Calu3 (cell line): ENCODE measurements around the gene ARL3. TPM values are rescaled to one million over a fixed set of nuclear protein-coding genes. Genes with fewer than 3 reads are reported as not detected.

Experiments used
- BruUV-seq: library from RNA; stranded (reverse); fragments of 400-500 nt; replicated peaks from 2 replicates; lab custom pipeline; 2021; lab: Mats Ljungman, UMichigan
- CTCF ChIA-PET: fragments of 300-600 bp; sonication (Branson Sonifier 250); formaldehyde crosslinking; loops from one replicate; lab custom pipeline; 2022; ENCODE audit warnings: antibody characterized with exemption; lab: Charles Lee
- DNase-seq: peaks from one replicate; pipeline ENCODE4 v3.0.0; 2022
- H3K27ac Mint-ChIP-seq: one replicate; pipeline ENCODE4 v1.8.0; 2022; ENCODE audit warnings: mixed read lengths; ENCODE audit not compliant: unreplicated experiment
- H3K27me3 Mint-ChIP-seq: one replicate; pipeline ENCODE4 v1.8.0; 2022; ENCODE audit warnings: mixed read lengths; ENCODE audit not compliant: unreplicated experiment
- H3K36me3 Mint-ChIP-seq: one replicate; pipeline ENCODE4 v1.8.0; 2022; ENCODE audit warnings: mild to moderate bottlenecking, moderate library complexity, mixed read lengths; ENCODE audit not compliant: insufficient read depth, unreplicated experiment
- H3K4me1 Mint-ChIP-seq: one replicate; pipeline ENCODE4 v1.8.0; 2022; ENCODE audit warnings: mild to moderate bottlenecking, low read depth, mixed read lengths; ENCODE audit not compliant: unreplicated experiment
- H3K4me3 Mint-ChIP-seq: one replicate; pipeline ENCODE4 v1.8.0; 2022; ENCODE audit warnings: mild to moderate bottlenecking, low read depth, moderate library complexity, mixed read lengths; ENCODE audit not compliant: unreplicated experiment
- H3K9me3 Mint-ChIP-seq: one replicate; pipeline ENCODE4 v1.8.0; 2022; ENCODE audit warnings: low read depth, mixed read lengths; ENCODE audit not compliant: unreplicated experiment
- CTCF ChIP-seq: fragments of 200-600 bp; IDR thresholded peaks from one replicate; pipeline ENCODE4 v1.8.0; 2022; ENCODE audit warnings: antibody characterized with exemption; ENCODE audit not compliant: unreplicated experiment
- intact Hi-C: fragments of 100-400 bp; cut with micrococcal nuclease; formaldehyde crosslinking; loops from one replicate; pipeline ENCODE4 v1.10.0; 2022; ENCODE audit not compliant: unreplicated experiment
- total RNA-seq: library from RNA; stranded (reverse); gene quantifications from 2 replicates; pipeline ENCODE4 v1.2.3, GENCODE V29; 2022

The ARL3 gene
- total RNA-seq, 1 experiment from 2014 or later = 5.6 TPM

GRCh38 chr10:102647443-102648268 is 66.5 kb downstream of the ARL3 start:
- H3K36me3 Mint-ChIP-seq = peaks cover 43% of the 10 kb centered on the region
- no peak overlapping the region for H3K4me3 Mint-ChIP-seq
- TF ChIP-seq CTCF = no peak
- DNase-seq = no peak
- peaks cover 21% of the 10 kb centered on the region for H3K4me1 Mint-ChIP-seq
- CTCF ChIA-PET = no interaction called here
- intact Hi-C loops = loop anchor here (10.0 kb wide), 1 partner anchor 143 kb away; the partner anchor contains the start of genes ACTR1A and SUFU
- H3K27ac Mint-ChIP-seq = no peak overlapping the region
- H3K27me3 Mint-ChIP-seq = no peaks in the 10 kb centered on the region
- no TSS peak for BruUV-seq
- H3K9me3 Mint-ChIP-seq = no peaks in the 10 kb centered on the region

DNA sequence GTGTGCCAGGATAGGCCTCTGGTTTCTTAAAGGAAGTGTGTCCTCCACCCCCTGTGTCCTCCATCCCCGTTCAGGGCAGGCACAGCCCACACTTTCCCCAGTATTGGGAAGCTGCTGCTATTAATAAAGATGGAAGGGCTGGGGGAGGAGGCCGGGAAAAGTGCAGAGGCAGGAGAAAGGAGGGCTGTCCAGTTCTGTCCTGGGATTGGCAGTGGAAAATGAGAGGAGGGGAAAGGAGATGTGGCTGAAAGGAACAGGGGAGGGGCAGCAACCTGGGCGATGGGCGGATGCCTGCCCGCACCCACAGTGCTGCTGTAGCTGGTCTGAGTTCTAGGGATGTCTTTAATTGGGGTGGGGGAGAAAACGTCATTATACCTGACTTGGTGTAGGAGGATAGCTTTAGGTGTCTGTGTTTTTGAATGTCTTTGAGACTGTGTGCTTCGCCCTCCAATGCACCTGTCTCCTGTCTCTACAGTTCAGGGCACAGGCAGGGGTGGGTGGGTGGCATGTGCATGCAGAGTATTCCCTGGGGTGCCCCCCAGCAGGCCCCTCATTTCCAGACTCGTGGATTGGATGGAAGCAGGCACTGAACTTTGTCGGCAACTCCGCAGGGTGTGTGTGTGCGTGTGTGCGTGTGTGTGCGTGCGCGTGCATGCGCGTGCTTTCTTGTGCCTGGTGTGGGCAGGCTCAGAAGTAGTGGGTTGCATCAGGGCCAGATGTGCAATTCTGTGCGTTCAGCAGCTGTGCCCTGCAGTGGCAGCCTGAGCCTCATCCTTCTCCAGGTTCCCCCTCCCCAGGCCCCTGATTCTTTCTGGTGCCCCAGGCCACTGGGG is 67.4 kb downstream of the ARL3 start:
- DNase-seq = no peak
- intact Hi-C loops = loop anchor here (10.0 kb wide), 1 partner anchor 142 kb away; the partner anchor contains the start of genes ACTR1A and SUFU
- Mint-ChIP-seq H3K4me3 (peak overlapping the region; percentile 90), H3K9me3 (no peaks in the 10 kb centered on the region), H3K27ac (peak overlapping the region; percentile 96), H3K36me3 (peaks cover 52% of the 10 kb centered on the region), H3K4me1 (peaks cover 21% of the 10 kb centered on the region), H3K27me3 (no peaks in the 10 kb centered on the region)
- no TSS peak for BruUV-seq
- CTCF ChIA-PET = interaction anchor here (0.9 to 1.6 kb wide), 7 partner anchors 18 to 144 kb away, joined by 3 to 7 read pairs (median 3); partner anchors contain the start of genes ACTR1A and SUFU
- TF ChIP-seq CTCF = no peak

- Mint-ChIP-seq H3K36me3 (peaks cover 49% of the 10 kb centered on the region), H3K4me3 (peak overlapping the region; percentile 90), H3K4me1 (peaks cover 29% of the 10 kb centered on the region), H3K27ac (peak overlapping the region; percentile 96), H3K9me3 (no peaks in the 10 kb centered on the region), H3K27me3 (no peaks in the 10 kb centered on the region)
- CTCF ChIA-PET = interaction anchor here (0.6 to 1.6 kb wide), 10 partner anchors 17 to 335 kb away, joined by 3 to 7 read pairs (median 3); partner anchors contain the start of genes ACTR1A and SUFU
- no peak for TF ChIP-seq CTCF
- intact Hi-C loops = loop anchor here (10.0 kb wide), 1 partner anchor 141 kb away; the partner anchor contains the start of genes ACTR1A and SUFU
- DNase-seq = peak; percentile 67
- TSS peak; percentile 23 for BruUV-seq
These were observed 68.2 kb downstream of the ARL3 start for GRCh38 chr10:102645741-102646609.
